Measurements from ENCODE around the gene MEIS2. TPM values are rescaled to one million over a fixed set of nuclear protein-coding genes. Genes with fewer than 3 reads are reported as not detected.

Gene MEIS2
- total and polyA plus RNA-seq, 8 donors, result 14.1 to 44.5 (median 36.3) TPM

DNA sequence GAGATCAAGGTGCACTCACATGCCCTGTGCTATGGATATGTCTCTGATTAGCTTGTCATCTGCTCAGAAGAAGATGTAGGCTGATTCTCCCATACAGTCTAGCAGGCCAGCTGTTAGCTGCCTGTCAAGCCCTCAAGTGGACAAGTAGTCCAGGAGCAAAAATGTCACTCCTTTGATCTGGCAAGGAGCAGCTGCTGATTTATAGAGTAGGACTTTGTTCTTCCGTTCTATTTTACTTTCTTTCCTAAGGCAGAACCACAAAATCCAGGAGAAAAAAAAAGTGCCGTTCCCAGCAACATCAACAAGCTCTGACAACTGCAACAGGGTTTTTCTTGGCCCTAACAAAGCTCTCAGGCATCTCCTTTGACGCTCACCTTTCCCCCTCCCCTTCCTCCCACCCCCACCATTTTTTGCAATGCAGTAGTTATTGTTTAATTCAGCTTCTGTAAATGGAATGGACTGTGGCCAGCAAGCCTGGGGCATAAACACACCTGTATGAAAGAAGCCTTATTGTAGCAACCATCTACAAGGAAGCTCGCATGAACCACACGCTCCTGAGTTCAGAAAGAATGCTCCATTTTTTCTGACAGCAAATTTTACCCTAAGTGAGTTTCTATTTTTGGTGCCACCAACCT, 196.3 kb downstream of the MEIS2 start:
- no peaks in the 10 kb centered on the region for H3K36me3 ChIP-seq
- H3K4me1 ChIP-seq, result no peaks in the 10 kb centered on the region
- no peak overlapping the region for H3K4me3 ChIP-seq
- intact Hi-C loops (cut with DNase I), result loop anchor here in 1 of 2 donors (10.0 kb wide), 1 partner anchor 81 kb away; no protein-coding TSS in a partner anchor
- no peak for ATAC-seq
- H3K27me3 ChIP-seq, result no peaks in the 10 kb centered on the region
- H3K27ac ChIP-seq, result no peak overlapping the region
- TF ChIP-seq, protein P1, sequence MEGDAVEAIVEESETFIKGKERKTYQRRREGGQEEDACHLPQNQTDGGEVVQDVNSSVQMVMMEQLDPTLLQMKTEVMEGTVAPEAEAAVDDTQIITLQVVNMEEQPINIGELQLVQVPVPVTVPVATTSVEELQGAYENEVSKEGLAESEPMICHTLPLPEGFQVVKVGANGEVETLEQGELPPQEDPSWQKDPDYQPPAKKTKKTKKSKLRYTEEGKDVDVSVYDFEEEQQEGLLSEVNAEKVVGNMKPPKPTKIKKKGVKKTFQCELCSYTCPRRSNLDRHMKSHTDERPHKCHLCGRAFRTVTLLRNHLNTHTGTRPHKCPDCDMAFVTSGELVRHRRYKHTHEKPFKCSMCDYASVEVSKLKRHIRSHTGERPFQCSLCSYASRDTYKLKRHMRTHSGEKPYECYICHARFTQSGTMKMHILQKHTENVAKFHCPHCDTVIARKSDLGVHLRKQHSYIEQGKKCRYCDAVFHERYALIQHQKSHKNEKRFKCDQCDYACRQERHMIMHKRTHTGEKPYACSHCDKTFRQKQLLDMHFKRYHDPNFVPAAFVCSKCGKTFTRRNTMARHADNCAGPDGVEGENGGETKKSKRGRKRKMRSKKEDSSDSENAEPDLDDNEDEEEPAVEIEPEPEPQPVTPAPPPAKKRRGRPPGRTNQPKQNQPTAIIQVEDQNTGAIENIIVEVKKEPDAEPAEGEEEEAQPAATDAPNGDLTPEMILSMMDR (IDR thresholded peaks at IDR 0.05), result no peak
- no peaks in the 10 kb centered on the region for H3K9me3 ChIP-seq
- DNase-seq, result no peak

DNA sequence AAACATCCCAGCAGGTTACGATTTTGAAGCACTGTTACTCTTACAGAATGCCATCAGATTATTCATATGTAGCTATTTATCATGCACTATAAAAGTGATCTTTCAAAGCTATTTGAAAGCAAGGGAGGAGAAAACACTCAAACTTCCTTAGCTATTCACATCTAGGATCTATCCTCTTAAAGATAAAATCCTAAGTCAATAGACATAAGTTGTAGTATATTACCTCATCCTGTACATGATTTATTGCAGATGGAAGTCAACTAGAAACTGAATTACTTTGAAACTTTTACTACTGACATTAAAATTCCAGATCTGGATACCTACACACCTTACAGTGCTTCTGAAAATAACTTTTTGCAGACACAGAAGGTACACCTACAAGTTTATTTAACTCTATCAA, 197.2 kb downstream of the MEIS2 start:
- ATAC-seq (no peak), DNase-seq (no peak)
- Histone ChIP-seq H3K27me3 (no peaks in the 10 kb centered on the region), H3K36me3 (no peaks in the 10 kb centered on the region), H3K9me3 (no peaks in the 10 kb centered on the region), H3K4me3 (no peak overlapping the region), H3K4me1 (no peaks in the 10 kb centered on the region), H3K27ac (no peak overlapping the region)
- TF ChIP-seq, protein P1 (IDR thresholded peaks at IDR 0.05), result no peak
- intact Hi-C loops (cut with DNase I), result loop anchor here in 1 of 2 donors (10.0 kb wide), 1 partner anchor 82 kb away; no protein-coding TSS in a partner anchor

DNA sequence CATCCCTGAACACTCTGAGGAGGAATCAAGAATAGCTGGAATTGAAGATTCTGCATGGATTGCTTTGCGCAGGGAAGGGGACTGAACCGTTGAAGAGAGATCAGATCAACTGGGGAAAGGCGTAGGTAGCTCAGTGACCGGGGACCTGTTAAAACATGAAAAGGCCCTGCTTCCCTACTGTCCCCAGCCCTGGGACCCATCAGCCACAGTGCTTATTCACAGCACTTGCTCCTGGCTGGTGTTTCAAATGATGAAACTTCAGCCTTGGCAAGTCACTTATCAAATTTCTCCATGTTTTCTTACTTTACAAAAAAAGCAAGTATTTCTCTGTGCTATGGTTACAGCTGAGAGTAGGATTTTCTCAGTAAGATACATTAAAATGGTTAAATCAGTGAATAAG, 199.3 kb downstream of the MEIS2 start:
- no peaks in the 10 kb centered on the region for H3K4me1 ChIP-seq
- H3K9me3 ChIP-seq, result no peaks in the 10 kb centered on the region
- H3K36me3 ChIP-seq, result no peaks in the 10 kb centered on the region
- H3K4me3 ChIP-seq, result no peak overlapping the region
- no peak overlapping the region for H3K27ac ChIP-seq
- intact Hi-C loops (cut with DNase I), result loop anchor here in 1 of 2 donors (10.0 kb wide), 1 partner anchor 84 kb away; no protein-coding TSS in a partner anchor
- ATAC-seq (no peak), DNase-seq (no peak)
- TF ChIP-seq, protein P1 (IDR thresholded peaks at IDR 0.05), result no peak
- H3K27me3 ChIP-seq, result no peaks in the 10 kb centered on the region

DNA sequence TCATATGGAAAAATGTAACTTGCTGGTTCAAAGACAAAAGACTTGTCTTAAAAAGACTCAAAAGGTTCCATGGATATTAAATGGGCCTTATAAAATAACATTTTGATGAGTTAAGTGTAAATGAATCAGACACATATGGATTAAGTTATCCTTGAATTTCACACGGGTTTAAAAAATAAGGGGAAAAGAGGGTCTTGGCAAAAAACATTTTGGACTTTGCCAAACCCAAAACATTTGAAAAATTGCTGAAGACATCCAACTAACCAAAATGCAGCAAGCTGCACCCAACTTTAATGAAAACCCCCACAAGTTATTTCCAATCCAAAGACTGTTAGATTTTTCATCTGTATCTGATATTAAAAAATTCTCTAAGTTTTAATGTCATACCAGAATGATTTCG, 200.7 kb downstream of the MEIS2 start:
- TF ChIP-seq, protein P1 (IDR thresholded peaks at IDR 0.05), result no peak
- no peak overlapping the region for H3K4me3 ChIP-seq
- H3K36me3 ChIP-seq, result peaks cover 0 to under 1% of the 10 kb centered on the region in 2 donors
- DNase-seq, result no peak
- ATAC-seq, result no peak
- no peaks in the 10 kb centered on the region for H3K27me3 ChIP-seq
- no peaks in the 10 kb centered on the region for H3K4me1 ChIP-seq
- no peaks in the 10 kb centered on the region for H3K9me3 ChIP-seq
- H3K27ac ChIP-seq, result no peak overlapping the region
- intact Hi-C loops (cut with DNase I), result loop anchor here in 1 of 2 donors (10.0 kb wide), 1 partner anchor 85 kb away; no protein-coding TSS in a partner anchor

DNA sequence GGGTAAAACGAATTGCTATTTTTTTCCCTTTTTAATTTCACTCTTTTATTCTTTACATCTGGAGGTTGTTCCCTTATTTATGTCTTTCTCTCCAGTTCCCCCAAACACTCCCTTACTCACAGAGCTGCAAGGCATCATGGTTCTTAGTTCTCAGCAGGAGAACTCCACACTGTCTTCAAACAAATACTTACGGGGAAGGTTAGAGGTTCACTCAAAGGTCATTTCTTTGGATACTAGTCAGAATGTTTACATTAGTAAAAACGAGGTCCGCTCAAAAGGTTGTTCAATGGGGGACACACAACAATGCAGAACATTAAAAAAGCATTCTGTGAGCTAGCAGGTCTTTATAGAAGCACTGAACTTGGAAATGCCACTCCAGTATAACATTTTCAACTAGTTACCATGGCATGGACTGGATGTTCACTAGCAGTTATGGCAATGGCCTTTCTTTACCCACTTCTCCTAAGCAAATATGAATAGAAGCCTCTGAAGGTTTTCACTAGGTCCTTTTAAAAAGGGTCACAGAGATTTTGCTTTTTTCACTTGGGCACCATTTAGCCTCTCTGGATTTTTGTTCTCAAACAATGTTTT, 201.7 kb downstream of the MEIS2 start:
- intact Hi-C loops (cut with DNase I), result no loop called here
- Histone ChIP-seq H3K9me3 (no peaks in the 10 kb centered on the region), H3K27ac (no peak overlapping the region), H3K4me1 (no peaks in the 10 kb centered on the region), H3K4me3 (no peak overlapping the region), H3K27me3 (no peaks in the 10 kb centered on the region), H3K36me3 (peaks cover 0 to 3% of the 10 kb centered on the region in 2 donors)
- DNase-seq (no peak), ATAC-seq (peak; percentile 50)
- TF ChIP-seq, protein P1 (IDR thresholded peaks at IDR 0.05), result no peak
